ENCODE measurements around the gene FAM110A. TPM values are rescaled to one million over a fixed set of nuclear protein-coding genes. Genes with fewer than 3 reads are reported as not detected.
"Not testable (repeated sequence)": the region's sequence is repeated elsewhere in the genome, so short reads cannot be mapped to it uniquely, and the experiment has no call there.

The FAM110A gene
- total and polyA plus RNA-seq, 2 experiments from 2014 or later, result 30.2 to 34.4 TPM

GRCh38 chr20:801678-802077 lies 31.8 kb upstream of the FAM110A start:
- H3K4me1 ChIP-seq (ENCODE audit: low read depth), result no peaks in the 10 kb centered on the region
- no peaks in the 10 kb centered on the region for H3K27me3 ChIP-seq
- no peaks in the 10 kb centered on the region for H3K9me3 ChIP-seq (ENCODE audit: low read depth)
- no peak for DNase-seq (ENCODE audit: low read depth in 1 of 2, low spot score in 1 of 2)
- H3K27ac ChIP-seq, result no peak overlapping the region
- H3K36me3 ChIP-seq, result no peaks in the 10 kb centered on the region
- H3K4me3 ChIP-seq, result no peak overlapping the region
- no peak for TF ChIP-seq CTCF (IDR thresholded peaks at IDR 0.05; ENCODE audit: low read depth, low read length)

- H3K9me3 ChIP-seq (ENCODE audit: low read depth), result no peaks in the 10 kb centered on the region
- TF ChIP-seq CTCF (IDR thresholded peaks at IDR 0.05; ENCODE audit: low read depth, low read length), result no peak
- H3K27ac ChIP-seq, result no peak overlapping the region
Measured at GRCh38 chr20:805713-806112, 27.8 kb upstream of the FAM110A start.

GRCh38 chr20:811776-812434 lies 21.6 kb upstream of the FAM110A start:
- H3K27me3 ChIP-seq; H3K36me3 ChIP-seq; H3K4me1 ChIP-seq (ENCODE audit: low read depth); H3K9me3 ChIP-seq (ENCODE audit: low read depth); H3K4me3 ChIP-seq: not testable (repeated sequence)
- peak in 1 of 2 donors; percentile 40 for DNase-seq (ENCODE audit: low read depth in 1 of 2, low spot score in 1 of 2)
- H3K27ac ChIP-seq, result peak overlapping the region; percentile 77

More at GRCh38 chr20:805713-806112, 27.8 kb upstream of the FAM110A start:
- Histone ChIP-seq H3K36me3 (no peaks in the 10 kb centered on the region), H3K27me3 (no peaks in the 10 kb centered on the region), H3K4me3 (no peak overlapping the region), H3K4me1 (ENCODE audit: low read depth) (no peaks in the 10 kb centered on the region)
- no peak for DNase-seq (ENCODE audit: low read depth in 1 of 2, low spot score in 1 of 2)

- H3K27me3 ChIP-seq; DNase-seq (ENCODE audit: low read depth in 1 of 2, low spot score in 1 of 2): not testable (repeated sequence)
Measured at GRCh38 chr20:812435-812814, 21.1 kb upstream of the FAM110A start.

GRCh38 chr20:813390-813789 lies 20.1 kb upstream of the FAM110A start:
- Histone ChIP-seq H3K4me1 (ENCODE audit: low read depth) (peaks cover 6% of the 10 kb centered on the region), H3K36me3 (no peaks in the 10 kb centered on the region), H3K27me3 (no peaks in the 10 kb centered on the region), H3K9me3 (ENCODE audit: low read depth) (no peaks in the 10 kb centered on the region), H3K27ac (no peak overlapping the region), H3K4me3 (no peak overlapping the region)
- peak in 1 of 2 donors; percentile 49 for DNase-seq (ENCODE audit: low read depth in 1 of 2, low spot score in 1 of 2)
- TF ChIP-seq CTCF (IDR thresholded peaks at IDR 0.05; ENCODE audit: low read depth, low read length), result no peak

More at GRCh38 chr20:812435-812814, 21.1 kb upstream of the FAM110A start:
- not testable (repeated sequence) for H3K36me3 ChIP-seq; H3K9me3 ChIP-seq (ENCODE audit: low read depth); H3K4me1 ChIP-seq (ENCODE audit: low read depth); H3K4me3 ChIP-seq
- H3K27ac ChIP-seq, result peak overlapping the region; percentile 77

GRCh38 chr20:815226-815625 lies 18.3 kb upstream of the FAM110A start:
- no peak for TF ChIP-seq CTCF (IDR thresholded peaks at IDR 0.05; ENCODE audit: low read depth, low read length)
- Histone ChIP-seq H3K4me3 (no peak overlapping the region), H3K4me1 (ENCODE audit: low read depth) (peaks cover 10% of the 10 kb centered on the region), H3K27ac (no peak overlapping the region), H3K9me3 (ENCODE audit: low read depth) (no peaks in the 10 kb centered on the region), H3K27me3 (no peaks in the 10 kb centered on the region), H3K36me3 (no peaks in the 10 kb centered on the region)
- DNase-seq (ENCODE audit: low read depth in 1 of 2, low spot score in 1 of 2), result no peak
